ENCODE measurements around the gene LMAN1.

- TF ChIP-seq CTCF (IDR thresholded peaks at IDR 0.05 in 2 of 3, conservative IDR thresholded peaks at IDR 0.05 in 1 of 3; ENCODE audit: borderline replicate concordance in 1 of 3, insufficient read depth in 1 of 3, low read depth in 2 of 3, low read length in 2 of 3): no peak
- TF ChIP-seq POLR2A (IDR thresholded peaks at IDR 0.05; ENCODE audit: borderline replicate concordance, extremely low read depth, insufficient read depth, insufficient read length): no peak
- TF ChIP-seq YY1 (IDR thresholded peaks at IDR 0.05; ENCODE audit: extremely low read depth, insufficient replicate concordance, low read depth, low read length): no peak
- TF ChIP-seq REST (IDR thresholded peaks at IDR 0.05; ENCODE audit: low read depth): no peak
- no peak for TF ChIP-seq EZH2 (IDR thresholded peaks at IDR 0.05)
- TF ChIP-seq ATF3 (IDR thresholded peaks at IDR 0.05): no peak
- TF ChIP-seq ZFX (IDR thresholded peaks at IDR 0.05): no peak
- TF ChIP-seq ZNF274 (IDR thresholded peaks at IDR 0.05; ENCODE audit: low read depth, low read length): no peak
- no peak for TF ChIP-seq POLR2AphosphoS5 (IDR thresholded peaks at IDR 0.05; ENCODE audit: low read depth, low read length)
- TF ChIP-seq EGR1 (IDR thresholded peaks at IDR 0.05; ENCODE audit: low read depth): no peak
- TF ChIP-seq TCF7L2 (IDR thresholded peaks at IDR 0.05; ENCODE audit: borderline replicate concordance, extremely low read depth, insufficient read depth, insufficient read length): no peak
- TF ChIP-seq CEBPB (IDR thresholded peaks at IDR 0.05; ENCODE audit: low read depth): no peak
- TF ChIP-seq JUND (IDR thresholded peaks at IDR 0.05): no peak
These were observed 40.5 kb downstream of the LMAN1 start, which contains the start of gene CPLX4 for GRCh38 chr18:59318460-59319050.

All from HCT116 (cell line).